Fibroblast of lung (primary cell): ENCODE data around the gene STK11IP. TPM values are rescaled to one million over a fixed set of nuclear protein-coding genes. Genes with fewer than 3 reads are reported as not detected.

ENCODE experiments used
- DNase-seq, 2 donors: peaks; one replicate each; pipeline versions ENCODE4 v3.0.0 to v3.0.0-alpha.2; 2010; ENCODE audit warnings: low read depth in 2 of 2
- H2AFZ ChIP-seq: 2 replicates; pipeline ENCODE4 v1.5.1; 2012; ENCODE audit warnings: low read length, control low read depth, inconsistent platforms
- H3K27ac ChIP-seq: 2 replicates; pipeline ENCODE4 v1.5.1; 2011; ENCODE audit warnings: low read length, control low read depth; ENCODE audit not compliant: insufficient read depth
- H3K27me3 ChIP-seq: 2 replicates; pipeline ENCODE4 v1.5.1; 2011; ENCODE audit warnings: mild to moderate bottlenecking, low read length; ENCODE audit not compliant: control insufficient read depth, insufficient read depth
- H3K36me3 ChIP-seq: 2 replicates; pipeline ENCODE4 v1.5.1; 2011; ENCODE audit warnings: low read length; ENCODE audit not compliant: control insufficient read depth, insufficient read depth
- H3K4me1 ChIP-seq: 2 replicates; pipeline ENCODE4 v1.5.1; 2011; ENCODE audit warnings: low read length; ENCODE audit not compliant: control insufficient read depth, insufficient read depth; ENCODE audit errors: extremely low read depth
- H3K4me2 ChIP-seq: 2 replicates; pipeline ENCODE4 v1.5.1; 2011; ENCODE audit warnings: low read length, control low read depth; ENCODE audit not compliant: insufficient read depth; ENCODE audit errors: extremely low read depth
- H3K4me3 ChIP-seq, 4 experiments: fragments of 200-600 bp in 1 of 4; sonication (generic) in 1 of 4; replicated peaks in 1 of 4; 2 replicates each; pipeline ENCODE4 v1.5.1; 2011 to 2016; ENCODE audit warnings: low read length in 4 of 4, low read depth in 3 of 4, mild to moderate bottlenecking in 3 of 4, control low read depth in 2 of 4, inconsistent platforms in 1 of 4, mixed read lengths in 1 of 4; ENCODE audit not compliant: insufficient read depth in 1 of 4; ENCODE audit errors: control extremely low read depth in 1 of 4
- H3K79me2 ChIP-seq: 2 replicates; pipeline ENCODE4 v1.5.1; 2012; ENCODE audit warnings: mild to moderate bottlenecking, low read length, inconsistent platforms; ENCODE audit not compliant: control insufficient read depth, insufficient read depth
- H3K9ac ChIP-seq: 2 replicates; pipeline ENCODE4 v1.5.1; 2011; ENCODE audit warnings: mild to moderate bottlenecking, low read length, control low read depth; ENCODE audit not compliant: insufficient read depth
- H3K9me3 ChIP-seq: 2 replicates; pipeline ENCODE4 v1.5.1; 2012; ENCODE audit warnings: low read depth, low read length; ENCODE audit not compliant: control insufficient read depth, insufficient read depth
- H4K20me1 ChIP-seq: 2 replicates; pipeline ENCODE4 v1.5.1; 2011; ENCODE audit warnings: low read length; ENCODE audit not compliant: control insufficient read depth, insufficient read depth; ENCODE audit errors: extremely low read depth
- CTCF ChIP-seq, 2 donors: IDR thresholded peaks in 1 of 2; conservative IDR thresholded peaks in 1 of 2; 1 replicate in 1 of 2; 2 replicates in 1 of 2; pipeline ENCODE4 v1.5.1; 2011 to 2012; ENCODE audit warnings: low read length in 2 of 2, control low read depth in 1 of 2, inconsistent platforms in 1 of 2, low read depth in 1 of 2, mild to moderate bottlenecking in 1 of 2
- EZH2 ChIP-seq: IDR thresholded peaks from 2 replicates; pipeline ENCODE4 v1.5.1; 2012; ENCODE audit warnings: low read length, control low read depth, mild to moderate bottlenecking; ENCODE audit errors: missing control alignments
- polyA plus RNA-seq, 2 donors: library from polyadenylated mRNA; depleted of rRNA in 1 of 2; stranded (reverse) in 1 of 2; unstranded in 1 of 2; fragments of >200 nt; gene quantifications; 2 replicates each; pipeline ENCODE4 v1.2.1, GENCODE V29; 2011 to 2012; ENCODE audit warnings: missing spikeins in 1 of 2
- total RNA-seq: library from RNA; depleted of rRNA; stranded (reverse); fragments of >200 nt; gene quantifications from 2 replicates; pipeline ENCODE4 v1.2.1, GENCODE V29; 2014

STK11IP gene
- total and polyA plus RNA-seq, 2 donors (not counting 1 experiment from before 2014, with no cell fraction given): 5.6 to 16.8 TPM

GRCh38 chr2:219609149-219609750 is 11.6 kb downstream of the STK11IP start:
- no peak for DNase-seq
- TF ChIP-seq CTCF (conservative IDR thresholded peaks at IDR 0.05 in 1 of 2, IDR thresholded peaks at IDR 0.05 in 1 of 2; ENCODE audit: low read depth in 1 of 2, low read length in 2 of 2): no peak
- no peak for TF ChIP-seq EZH2
- peaks cover 5% of the 10 kb centered on the region for H3K36me3 ChIP-seq

GRCh38 chr2:219611306-219611705 is 13.6 kb downstream of the STK11IP start:
- no peaks in the 10 kb centered on the region for H3K27me3 ChIP-seq
- no peaks in the 10 kb centered on the region for H4K20me1 ChIP-seq
- H3K4me1 ChIP-seq: no peaks in the 10 kb centered on the region
- H3K9ac ChIP-seq: no peak overlapping the region
- no peak overlapping the region for H3K27ac ChIP-seq
- no peak for DNase-seq
- H3K79me2 ChIP-seq: no peaks in the 10 kb centered on the region
- H3K4me3 ChIP-seq: no peak overlapping the region
- H3K4me2 ChIP-seq: no peak overlapping the region
- no peak overlapping the region for H2AFZ ChIP-seq
- TF ChIP-seq EZH2: no peak
- no peak for TF ChIP-seq CTCF (conservative IDR thresholded peaks at IDR 0.05 in 1 of 2, IDR thresholded peaks at IDR 0.05 in 1 of 2; ENCODE audit: low read depth in 1 of 2, low read length in 2 of 2)
- no peaks in the 10 kb centered on the region for H3K9me3 ChIP-seq
- H3K36me3 ChIP-seq: peaks cover 11% of the 10 kb centered on the region

More at GRCh38 chr2:219609149-219609750, 11.6 kb downstream of the STK11IP start:
- Histone ChIP-seq H4K20me1 (no peaks in the 10 kb centered on the region), H3K27me3 (no peaks in the 10 kb centered on the region), H3K4me3 (no peak overlapping the region), H2AFZ (no peak overlapping the region), H3K9me3 (no peaks in the 10 kb centered on the region), H3K9ac (no peak overlapping the region), H3K79me2 (no peaks in the 10 kb centered on the region), H3K4me2 (no peak overlapping the region), H3K27ac (no peak overlapping the region), H3K4me1 (no peaks in the 10 kb centered on the region)

GRCh38 chr2:219611866-219612576 is 14.4 kb downstream of the STK11IP start:
- TF ChIP-seq EZH2: no peak
- no peak for TF ChIP-seq CTCF (conservative IDR thresholded peaks at IDR 0.05 in 1 of 2, IDR thresholded peaks at IDR 0.05 in 1 of 2; ENCODE audit: low read depth in 1 of 2, low read length in 2 of 2)

More at GRCh38 chr2:219611866-219612576, 14.4 kb downstream of the STK11IP start:
- no peaks in the 10 kb centered on the region for H3K79me2 ChIP-seq
- H3K4me3 ChIP-seq: no peak overlapping the region
- H3K9ac ChIP-seq: no peak overlapping the region
- no peak overlapping the region for H3K4me2 ChIP-seq
- no peaks in the 10 kb centered on the region for H3K9me3 ChIP-seq
- peaks cover 11% of the 10 kb centered on the region for H3K36me3 ChIP-seq
- H3K4me1 ChIP-seq: no peaks in the 10 kb centered on the region
- DNase-seq: no peak
- no peaks in the 10 kb centered on the region for H4K20me1 ChIP-seq
- no peak overlapping the region for H3K27ac ChIP-seq
- H2AFZ ChIP-seq: no peak overlapping the region
- no peaks in the 10 kb centered on the region for H3K27me3 ChIP-seq
